Measurements from ENCODE around the gene RAB6B. TPM values are rescaled to one million over a fixed set of nuclear protein-coding genes. Genes with fewer than 3 reads are reported as not detected.

The RAB6B gene
- total and polyA plus RNA-seq, 2 of the 4 experiments (the other 2 are of a cell fraction) = 0.18 to 1.2 TPM

- ChIA-PET POLR2A (ENCODE audit: unreplicated experiment) (no interaction called here), CTCF (no interaction called here)
- Histone ChIP-seq H3K9me1 (ENCODE audit: insufficient read depth, low read length) (no peaks in the 10 kb centered on the region), H4K8ac (ENCODE audit: low read depth in 2 of 2, low read length in 2 of 2) (no peak overlapping the region), H3K14ac (replicated peaks; ENCODE audit: low read depth, low read length) (no peak overlapping the region), H2AFZ (replicated peaks; ENCODE audit: low read length, poor library complexity) (no peak overlapping the region), H2AK9ac (replicated peaks; ENCODE audit: low read depth, low read length, poor library complexity) (no peak overlapping the region), H3K79me1 (ENCODE audit: low read depth in 1 of 2, low read length in 2 of 2) (no peaks in the 10 kb centered on the region), H3K23ac (ENCODE audit: low read depth, low read length) (no peak overlapping the region), H2BK15ac (ENCODE audit: low read depth, low read length) (no peak overlapping the region), H3K9ac (ENCODE audit: low read depth, low read length) (no peak overlapping the region), H2BK5ac (ENCODE audit: low read depth, low read length, poor library complexity, severe bottlenecking) (no peak overlapping the region), H3K36me3 (ENCODE audit: control insufficient read depth, insufficient read depth, low read length) (no peaks in the 10 kb centered on the region), H3K27ac (ENCODE audit: insufficient read depth, low read length) (no peak overlapping the region), H3K18ac (ENCODE audit: low read depth, low read length) (no peak overlapping the region), H3K4ac (ENCODE audit: low read depth, low read length) (no peak overlapping the region), H2BK20ac (ENCODE audit: low read depth, low read length) (no peak overlapping the region), H2AK5ac (ENCODE audit: low read depth, low read length) (no peak overlapping the region), H4K91ac (ENCODE audit: insufficient read depth, low read depth, low read length) (no peak overlapping the region), H2BK120ac (ENCODE audit: low read depth, low read length) (no peak overlapping the region), H3K56ac (ENCODE audit: extremely low read depth, insufficient read depth, low read length) (no peak overlapping the region), H3K27me3 (ENCODE audit: control insufficient read depth, insufficient read depth, low read length) (peaks cover 12% of the 10 kb centered on the region), H3K4me1 (ENCODE audit: control insufficient read depth, insufficient read depth, low read length) (no peaks in the 10 kb centered on the region; the same call in 1 of the 2 replicates), H4K5ac (ENCODE audit: low read depth, low read length) (no peak overlapping the region), H4K20me1 (ENCODE audit: insufficient read depth, low read length) (no peaks in the 10 kb centered on the region; the same call in 1 of the 2 replicates), H3K9me3 (ENCODE audit: control insufficient read depth, insufficient read depth, low read length) (no peaks in the 10 kb centered on the region), H3K4me3 (ENCODE audit: insufficient read depth, low read depth, low read length) (no peak overlapping the region), H3K4me2 (ENCODE audit: low read depth, low read length) (no peak overlapping the region)
- dilution Hi-C loops (cut with HindIII; ENCODE audit: low sequenced_read_pairs, unreplicated experiment) (no loop called here), intact Hi-C loops (cut with micrococcal nuclease) (no loop called here), in situ Hi-C loops (cut with MboI; ENCODE audit: low sequenced_read_pairs) (no loop called here)
- no CpG with 5 or more reads among the region's 7 CpGs for WGBS, 2 experiments (ENCODE audit: extremely low coverage in 2 of 2, insufficient read length in 1 of 2)
- ATAC-seq (ENCODE audit: low read depth) (peak; percentile 71), DNase-seq (peak; percentile 89)
- BruUV-seq (replicated peaks) = no TSS peak
- TF ChIP-seq RAD21 (IDR thresholded peaks at IDR 0.05; ENCODE audit: low read length) (no peak), BHLHE40 (IDR thresholded peaks at IDR 0.05; ENCODE audit: low read depth, low read length) (peak; percentile 71), FOS (IDR thresholded peaks at IDR 0.05; ENCODE audit: low read depth, low read length) (peak; percentile 75)
Observed at GRCh38 chr3:133843634-133844033, 52.0 kb downstream of the RAB6B start.
